HG02870 (cell line): ENCODE measurements around the gene STX4.

Experiments
- ATAC-seq: cut with Tn5 transposase; IDR thresholded peaks from one replicate; pipeline ENCODE4 v1.9.1; 2021; ENCODE audit warnings: mild to moderate bottlenecking, moderate library complexity; ENCODE audit not compliant: unreplicated experiment

The STX4 gene

DNA sequence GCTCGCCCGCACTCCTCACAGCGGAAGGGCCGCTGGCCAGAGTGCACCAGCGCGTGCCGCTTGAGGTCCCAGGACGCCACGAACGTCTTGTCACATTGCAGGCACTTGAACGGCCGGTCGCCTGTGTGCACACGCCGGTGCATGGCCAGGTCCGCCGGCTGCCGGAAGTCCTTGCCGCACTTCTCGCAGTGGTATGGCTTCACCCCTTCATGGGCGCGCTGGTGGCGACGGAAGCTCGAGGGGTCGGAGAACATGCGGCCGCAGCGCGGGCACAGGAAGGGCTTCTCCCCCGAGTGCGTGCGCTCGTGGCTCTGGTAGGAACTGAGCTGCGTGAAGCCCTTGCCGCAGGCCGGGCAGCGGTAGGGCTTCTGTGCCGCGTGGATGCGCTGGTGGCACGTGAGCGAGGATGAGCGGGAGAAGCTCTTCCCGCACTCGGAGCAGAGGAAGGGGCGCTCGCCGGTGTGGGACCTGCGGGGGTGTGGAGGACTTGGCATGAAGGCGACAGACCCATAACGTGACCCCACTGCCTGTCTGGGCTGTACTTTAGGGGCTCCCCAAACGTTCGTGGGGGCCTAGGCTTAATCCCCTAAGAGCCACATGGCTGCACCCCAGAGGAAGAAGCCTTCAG is 28.6 kb downstream of the STX4 start:
- ATAC-seq: no peak

- ATAC-seq: no peak
These were observed 30.1 kb downstream of the STX4 start for GRCh38 chr16:31063495-31063842.

GRCh38 chr16:31063843-31064611 is 30.7 kb downstream of the STX4 start:
- no peak for ATAC-seq

DNA sequence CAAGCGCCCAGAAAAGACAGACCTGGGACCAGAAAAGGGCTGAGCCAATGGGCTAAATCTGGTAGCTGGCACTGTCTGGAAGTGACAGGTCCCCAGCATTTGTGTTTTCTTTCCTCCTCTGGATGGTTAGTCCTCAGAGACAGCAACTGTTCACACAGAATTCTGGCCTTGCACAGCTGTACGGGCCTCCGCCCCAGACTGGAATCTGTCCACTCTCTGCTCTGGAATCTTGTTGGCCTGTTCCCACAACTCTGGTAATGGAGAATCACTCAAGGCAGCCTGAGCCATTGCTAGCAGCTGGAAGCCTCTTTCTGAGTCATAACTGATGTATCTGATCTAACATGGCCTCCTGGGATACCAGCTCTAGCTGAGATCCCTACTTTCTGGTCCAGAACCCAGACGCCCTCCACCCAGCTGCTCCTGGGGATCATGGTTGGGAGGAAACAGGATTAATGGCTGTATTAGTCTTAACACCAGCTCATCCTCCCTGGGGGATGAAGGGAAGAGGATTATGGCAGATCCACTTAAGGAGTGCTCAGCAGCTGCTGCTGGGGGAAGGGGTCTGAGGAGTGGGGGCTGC is 31.6 kb downstream of the STX4 start:
- no peak for ATAC-seq

- no peak for ATAC-seq
These were observed 34.0 kb downstream of the STX4 start for GRCh38 chr16:31067342-31067741.

DNA sequence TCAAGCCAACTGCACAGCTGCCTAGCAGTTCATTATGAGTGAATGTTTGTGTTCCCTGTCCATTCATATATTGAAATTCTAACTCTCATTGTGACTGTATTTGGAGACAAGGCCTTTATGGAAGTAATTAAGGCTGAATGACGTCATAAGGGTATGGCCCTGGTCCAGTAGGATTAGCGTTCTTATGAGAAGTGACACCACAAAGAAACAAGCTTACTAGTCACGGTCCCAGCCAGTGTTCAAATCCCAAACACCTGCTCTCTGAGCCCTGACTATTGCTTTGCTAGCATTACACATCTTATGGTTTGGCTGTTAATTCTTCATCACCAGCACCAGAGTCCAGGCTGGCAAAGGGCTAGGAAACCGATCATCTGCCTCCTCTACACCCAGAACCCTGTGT is 38.5 kb downstream of the STX4 start:
- no peak for ATAC-seq

GRCh38 chr16:31072540-31073141 is 39.3 kb downstream of the STX4 start:
- ATAC-seq: no peak

- ATAC-seq: peak; percentile 44
These were observed 40.0 kb downstream of the STX4 start for GRCh38 chr16:31073142-31073969.

GRCh38 chr16:31073970-31074813 is 40.8 kb downstream of the STX4 start, which contains the start of the genes ZNF646 and ZNF668:
TSS of gene ZNF646 (plus strand) at chr16:31074422. CDS start at chr16:31076325, 1,903 bp downstream.
TSS of gene ZNF668 (minus strand) at chr16:31074240. CDS start at chr16:31064459, 9,781 bp downstream.
- ATAC-seq: peak; percentile 66

DNA sequence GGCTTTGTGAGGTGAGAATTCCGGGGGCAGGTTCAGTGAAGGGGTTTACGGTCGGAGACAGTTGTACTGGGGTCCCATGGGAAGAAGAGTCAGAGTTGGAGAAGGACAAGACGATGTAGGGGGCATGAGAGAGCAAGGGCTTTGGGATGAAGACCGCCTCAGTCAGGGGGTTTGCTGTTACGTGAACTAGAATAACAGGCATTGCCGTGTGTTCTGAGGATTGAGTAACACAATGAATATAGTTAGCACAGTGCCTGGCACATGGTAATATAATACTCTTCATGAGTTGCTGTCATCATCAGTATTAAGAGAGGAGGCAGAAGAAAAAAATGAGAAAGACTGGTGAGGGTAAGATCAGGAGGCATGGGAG is 41.4 kb downstream of the STX4 start:
- ATAC-seq: no peak

GRCh38 chr16:31076319-31076718 is 43.0 kb downstream of the STX4 start:
- no peak for ATAC-seq

- no peak for ATAC-seq
These were observed 43.7 kb downstream of the STX4 start for GRCh38 chr16:31077024-31077423.

- ATAC-seq: no peak
These were observed 44.4 kb downstream of the STX4 start for GRCh38 chr16:31077592-31078396.

DNA sequence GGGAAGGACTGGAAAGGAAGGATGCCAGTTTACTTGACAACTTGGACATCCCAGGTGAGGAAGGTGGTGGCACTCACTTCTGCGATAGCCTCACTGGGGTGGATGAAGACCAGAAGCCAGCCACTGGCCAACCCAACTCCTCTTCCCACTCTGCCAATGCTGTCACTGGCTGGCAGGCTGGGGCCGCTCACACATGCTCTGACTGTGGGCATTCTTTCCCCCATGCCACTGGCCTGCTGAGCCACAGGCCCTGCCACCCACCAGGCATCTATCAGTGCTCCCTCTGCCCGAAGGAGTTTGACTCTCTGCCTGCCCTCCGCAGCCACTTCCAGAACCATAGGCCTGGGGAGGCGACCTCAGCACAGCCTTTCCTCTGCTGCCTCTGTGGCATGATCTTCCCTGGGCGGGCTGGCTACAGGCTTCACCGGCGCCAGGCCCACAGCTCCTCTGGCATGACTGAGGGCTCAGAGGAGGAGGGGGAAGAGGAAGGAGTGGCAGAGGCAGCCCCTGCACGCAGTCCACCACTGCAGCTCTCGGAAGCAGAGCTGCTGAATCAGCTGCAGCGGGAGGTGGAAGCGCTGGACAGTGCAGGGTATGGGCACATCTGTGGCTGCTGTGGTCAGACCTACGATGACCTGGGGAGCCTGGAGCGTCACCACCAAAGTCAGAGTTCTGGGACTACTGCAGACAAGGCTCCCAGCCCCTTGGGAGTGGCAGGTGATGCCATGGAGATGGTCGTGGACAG is 45.4 kb downstream of the STX4 start:
- ATAC-seq: no peak

DNA sequence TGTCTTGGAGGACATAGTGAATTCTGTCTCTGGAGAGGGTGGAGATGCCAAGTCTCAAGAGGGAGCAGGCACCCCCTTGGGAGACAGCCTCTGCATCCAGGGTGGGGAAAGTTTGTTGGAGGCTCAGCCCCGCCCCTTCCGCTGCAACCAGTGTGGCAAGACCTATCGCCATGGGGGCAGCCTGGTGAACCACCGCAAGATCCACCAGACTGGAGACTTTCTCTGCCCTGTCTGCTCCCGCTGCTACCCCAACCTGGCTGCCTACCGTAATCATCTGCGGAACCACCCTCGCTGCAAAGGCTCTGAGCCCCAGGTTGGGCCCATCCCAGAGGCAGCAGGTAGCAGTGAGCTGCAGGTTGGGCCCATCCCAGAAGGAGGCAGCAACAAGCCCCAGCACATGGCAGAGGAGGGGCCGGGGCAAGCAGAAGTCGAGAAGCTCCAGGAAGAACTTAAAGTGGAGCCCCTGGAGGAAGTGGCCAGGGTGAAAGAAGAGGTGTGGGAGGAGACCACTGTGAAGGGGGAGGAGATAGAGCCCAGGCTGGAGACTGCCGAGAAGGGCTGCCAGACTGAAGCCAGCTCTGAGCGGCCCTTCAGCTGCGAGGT is 46.1 kb downstream of the STX4 start:
- no peak for ATAC-seq

DNA sequence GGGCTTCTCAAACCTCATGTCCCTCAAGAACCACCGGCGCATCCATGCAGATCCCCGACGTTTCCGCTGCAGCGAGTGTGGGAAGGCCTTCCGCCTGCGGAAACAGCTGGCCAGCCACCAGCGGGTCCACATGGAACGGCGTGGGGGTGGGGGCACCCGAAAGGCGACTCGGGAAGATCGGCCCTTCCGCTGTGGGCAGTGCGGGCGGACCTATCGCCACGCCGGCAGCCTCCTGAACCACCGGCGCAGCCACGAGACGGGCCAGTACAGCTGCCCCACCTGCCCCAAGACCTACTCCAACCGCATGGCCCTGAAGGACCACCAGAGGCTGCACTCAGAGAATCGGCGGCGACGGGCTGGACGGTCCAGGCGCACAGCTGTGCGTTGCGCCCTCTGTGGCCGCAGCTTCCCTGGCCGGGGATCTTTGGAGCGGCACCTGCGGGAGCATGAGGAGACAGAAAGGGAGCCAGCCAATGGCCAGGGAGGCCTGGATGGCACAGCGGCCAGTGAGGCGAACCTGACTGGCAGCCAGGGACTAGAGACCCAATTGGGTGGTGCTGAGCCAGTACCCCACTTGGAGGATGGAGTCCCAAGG is 46.8 kb downstream of the STX4 start:
- ATAC-seq: no peak

DNA sequence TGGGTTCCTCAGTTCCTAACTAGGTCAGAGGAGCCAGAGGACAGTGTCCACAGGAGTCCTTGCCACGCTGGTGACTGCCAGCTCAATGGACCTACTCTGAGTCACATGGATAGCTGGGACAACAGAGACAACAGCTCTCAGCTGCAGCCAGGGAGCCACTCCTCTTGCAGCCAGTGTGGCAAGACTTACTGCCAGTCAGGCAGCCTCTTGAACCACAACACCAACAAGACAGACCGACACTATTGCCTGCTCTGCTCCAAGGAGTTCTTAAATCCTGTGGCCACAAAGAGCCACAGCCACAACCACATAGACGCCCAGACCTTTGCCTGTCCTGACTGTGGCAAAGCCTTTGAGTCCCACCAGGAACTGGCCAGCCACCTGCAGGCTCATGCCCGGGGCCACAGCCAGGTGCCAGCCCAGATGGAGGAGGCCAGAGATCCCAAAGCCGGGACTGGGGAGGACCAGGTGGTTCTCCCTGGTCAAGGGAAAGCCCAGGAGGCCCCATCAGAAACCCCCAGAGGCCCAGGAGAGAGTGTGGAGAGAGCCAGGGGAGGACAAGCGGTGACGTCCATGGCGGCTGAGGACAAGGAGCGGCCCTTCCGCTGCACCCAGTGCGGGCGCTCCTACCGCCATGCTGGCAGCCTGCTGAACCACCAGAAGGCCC is 47.5 kb downstream of the STX4 start:
- no peak for ATAC-seq
